Measurements from ENCODE around the gene ATP6V1E1. TPM values are rescaled to one million over a fixed set of nuclear protein-coding genes. Genes with fewer than 3 reads are reported as not detected.

Gene ATP6V1E1
- total and polyA plus RNA-seq, 2 of the 13 experiments (the other 11 are each of a cell fraction or from before 2014, with no cell fraction given) = 69.3 to 90.9 TPM

- no peak for TF ChIP-seq HHEX (CRISPR knock-in tag; IDR thresholded peaks at IDR 0.05)
- no peak for TF ChIP-seq AHDC1 (CRISPR knock-in tag; IDR thresholded peaks at IDR 0.05; ENCODE audit: borderline replicate concordance)
- TF ChIP-seq ZNF670 (CRISPR knock-in tag; IDR thresholded peaks at IDR 0.05; ENCODE audit: borderline replicate concordance) = no peak
- TF ChIP-seq ZNF260 (CRISPR knock-in tag; IDR thresholded peaks at IDR 0.05; ENCODE audit: borderline replicate concordance, low read depth) = no peak
- TF ChIP-seq CTCF (CRISPR knock-in tag; IDR thresholded peaks at IDR 0.05) = 0 out of 2 replicates have a peak, but pooled peaks have one; percentile 25
- no peak for TF ChIP-seq LCORL (IDR thresholded peaks at IDR 0.05)
- 0 out of 2 replicates have a peak, but pooled peaks have one; percentile 36 for TF ChIP-seq LCORL (CRISPR knock-in tag; IDR thresholded peaks at IDR 0.05)
- TF ChIP-seq ZNF770 (CRISPR knock-in tag; IDR thresholded peaks at IDR 0.05) = no peak
- TF ChIP-seq USF2 (IDR thresholded peaks at IDR 0.05; ENCODE audit: low read depth, low read length) = peak; percentile 24; the same call in 1 of the 2 replicates
- no peak for TF ChIP-seq USF2 (CRISPR knock-in tag; IDR thresholded peaks at IDR 0.05; ENCODE audit: borderline replicate concordance)
- no peak for TF ChIP-seq KAT2B (IDR thresholded peaks at IDR 0.05; ENCODE audit: borderline replicate concordance, low read depth, low read length)
- TF ChIP-seq HNF4A (CRISPR knock-in tag; IDR thresholded peaks at IDR 0.05) = 0 out of 2 replicates have a peak, but pooled peaks have one; percentile 27
- no peak for TF ChIP-seq ZNF790 (CRISPR knock-in tag; IDR thresholded peaks at IDR 0.05; ENCODE audit: borderline replicate concordance)
- TF ChIP-seq UBTF (CRISPR knock-in tag; IDR thresholded peaks at IDR 0.05) = 0 out of 2 replicates have a peak, but pooled peaks have one; percentile 34
- no peak for TF ChIP-seq ZSCAN22 (CRISPR knock-in tag; IDR thresholded peaks at IDR 0.05)
Measured at GRCh38 chr22:17580441-17581031, 48.0 kb downstream of the ATP6V1E1 start (continued).

Measured in HepG2 (cell line).